K562 (cell line): ENCODE results near the gene TRIP6. TPM values are rescaled to one million over a fixed set of nuclear protein-coding genes. Genes with fewer than 3 reads are reported as not detected.

ENCODE experiments used
- ATAC-seq: fragments of 200-7000 bp; cut with Tn5 transposase; 3 replicates; pipeline ENCODE4 v1.9.1; 2020; ENCODE audit warnings: moderate library complexity
- BruUV-seq: library from RNA; stranded (reverse); fragments of 400-500 nt; replicated peaks from 2 replicates; lab custom pipeline; 2021; lab: Mats Ljungman, UMichigan
- CTCF ChIA-PET: fragments of 300-600 bp; formaldehyde crosslinking; extraction: SDS; loops from one replicate; lab custom pipeline; 2021; ENCODE audit warnings: low intra/inter-chr PET ratio; lab: Yijun Ruan, JAX
- POLR2A ChIA-PET: fragments of 300-600, 350-650 bp; sonication (Branson Sonifier 250); formaldehyde crosslinking; extraction: SDS; loops from one replicate; lab custom pipeline; 2021; ENCODE audit warnings: antibody characterized with exemption, inconsistent platforms; lab: Yijun Ruan, JAX
- DNase-seq, 4 experiments: peaks; one replicate each; pipeline versions ENCODE4 v3.0.0 to v3.0.0-alpha.2; 2011 to 2018; ENCODE audit warnings: low spot score in 3 of 4, mixed read lengths in 3 of 4; ENCODE audit errors: extremely low read depth in 1 of 4
- FAIRE-seq: peaks from 2 replicates; lab custom pipeline; 2011; peaks lifted over from hg19 to GRCh38; lab: Jason Lieb, UNC
- H2AFZ ChIP-seq: 2 replicates; pipeline ENCODE4 v1.6.0; 2011; ENCODE audit warnings: low read depth, low read length, control low read depth, inconsistent platforms
- H3K27ac ChIP-seq: fragments of 200-600 bp; 3 replicates; pipeline ENCODE4 v1.8.0; 2011; ENCODE audit warnings: low read depth, mild to moderate bottlenecking, control low read depth, inconsistent platforms, low read length, moderate library complexity, mixed read lengths; ENCODE audit errors: extremely low read depth
- H3K27me3 ChIP-seq, 2 experiments: fragments of 300-600 bp in 1 of 2; 2 replicates in 1 of 2; 3 replicates in 1 of 2; pipeline versions ENCODE4 v1.6.0 to v1.8.0; 2011; ENCODE audit warnings: inconsistent platforms in 2 of 2, low read length in 2 of 2, mild to moderate bottlenecking in 1 of 2, mixed read lengths in 1 of 2, moderate library complexity in 1 of 2; ENCODE audit not compliant: control insufficient read depth in 2 of 2, insufficient read depth in 2 of 2
- H3K36me3 ChIP-seq: fragments of 300-600 bp; 3 replicates; pipeline ENCODE4 v1.8.0; 2011; ENCODE audit warnings: mild to moderate bottlenecking, low read length, inconsistent platforms; ENCODE audit not compliant: control insufficient read depth, insufficient read depth
- H3K4me1 ChIP-seq, 2 experiments: fragments of 200-600 bp in 1 of 2; replicated peaks in 1 of 2; 2 replicates in 1 of 2; 3 replicates in 1 of 2; pipeline versions ENCODE4 v1.5.1 to v1.8.0; 2011; ENCODE audit warnings: inconsistent platforms in 2 of 2, low read length in 2 of 2, mild to moderate bottlenecking in 1 of 2, mixed read lengths in 1 of 2, moderate library complexity in 1 of 2; ENCODE audit not compliant: control insufficient read depth in 2 of 2, insufficient read depth in 2 of 2
- H3K4me2 ChIP-seq: 2 replicates; pipeline ENCODE4 v1.6.1; 2011; ENCODE audit warnings: low read length, control low read depth, inconsistent platforms, mixed read lengths; ENCODE audit not compliant: insufficient read depth
- H3K4me3 ChIP-seq: fragments of 200-600 bp; sonication (generic), shearing (Covaris generic); 2 replicates; pipeline ENCODE4 v1.5.1; 2016; ENCODE audit warnings: control low read depth, inconsistent platforms
- H3K79me2 ChIP-seq: fragments of 200-600 bp; 3 replicates; pipeline ENCODE4 v1.8.0; 2011; ENCODE audit warnings: low read length, inconsistent platforms; ENCODE audit not compliant: control insufficient read depth, insufficient read depth
- H3K9ac ChIP-seq, 2 experiments: 2 replicates each; pipeline versions ENCODE4 v1.6.0 to v1.6.1; 2011; ENCODE audit warnings: low read depth in 2 of 2, low read length in 2 of 2, control low read depth in 1 of 2, inconsistent platforms in 1 of 2, mild to moderate bottlenecking in 1 of 2, mixed read lengths in 1 of 2; ENCODE audit not compliant: insufficient read depth in 1 of 2
- H3K9me1 ChIP-seq: one replicate; pipeline ENCODE4 v1.6.0; 2011; ENCODE audit warnings: inconsistent platforms, mild to moderate bottlenecking, low read length, moderate library complexity; ENCODE audit not compliant: control insufficient read depth, insufficient read depth
- H3K9me3 ChIP-seq: replicated peaks from 2 replicates; pipeline ENCODE4 v1.5.1; 2011; ENCODE audit warnings: low read depth, low read length, inconsistent platforms; ENCODE audit not compliant: control insufficient read depth, insufficient read depth
- H4K20me1 ChIP-seq: replicated peaks from 2 replicates; pipeline ENCODE4 v1.6.1; 2011; ENCODE audit warnings: low read length, inconsistent platforms, mixed read lengths; ENCODE audit not compliant: control insufficient read depth, insufficient read depth
- CREBBP ChIP-seq: IDR thresholded peaks from one replicate; pipeline ENCODE4 v1.6.1; 2012; ENCODE audit warnings: low read depth, mild to moderate bottlenecking, control low read depth, inconsistent platforms, low read length
- WGBS: fragments of 100-300 bp; shearing (Covaris generic); methylation state at CpG from one replicate; pipeline ENCODE4 v1.1.6; 2016; ENCODE audit warnings: low coverage, mixed read lengths; ENCODE audit not compliant: insufficient coverage; ENCODE audit errors: missing lambda C conversion rate; 5-methylcytosine and 5-hydroxymethylcytosine counted together
- in situ Hi-C: fragments of 300-500 bp; cut with MboI; formaldehyde crosslinking; loops from 4 replicates; pipeline ENCODE4 v1.15.0; 2018; ENCODE audit warnings: inconsistent platforms, mixed read lengths
- intact Hi-C: fragments of 100-400 bp; cut with micrococcal nuclease; formaldehyde crosslinking; loops from 2 replicates; pipeline ENCODE4 v1.14.2; 2022
- polyA plus RNA-seq, 8 experiments: library from polyadenylated mRNA; depleted of rRNA in 4 of 8; stranded (reverse) in 5 of 8; unstranded in 3 of 8; fragments of >200 nt; fragmentation: Nextera tagmentation in 2 of 8; fragmentation: Illumina TruSeq in 1 of 8; extraction: Ambion mirVana in 2 of 8; extraction: Trizol in 1 of 8; gene quantifications; 2 replicates each; pipeline versions ENCODE4 v1.2.1 to v1.2.3, GENCODE V29; 2011 to 2014; ENCODE audit warnings: inconsistent platforms in 1 of 8, missing spikeins in 1 of 8
- total RNA-seq, 7 experiments: library from RNA; depleted of rRNA in 6 of 7; stranded (reverse); fragments of >200 nt in 6 of 7; fragmentation: Illumina TruSeq in 2 of 7; extraction: Trizol in 2 of 7; gene quantifications; 2 replicates each; pipeline versions ENCODE4 v1.2.1 to v1.2.3, GENCODE V29; 2011 to 2021; ENCODE audit warnings: low replicate concordance in 1 of 7
- TF ChIP-seq, protein P1 (sequence below), 2 experiments: IDR thresholded peaks in 1 of 2; conservative IDR thresholded peaks in 1 of 2; 2 replicates each; pipeline ENCODE4 v1.6.1; 2016; ENCODE audit warnings: low read depth in 2 of 2, mild to moderate bottlenecking in 1 of 2, missing compliant biosample characterization in 1 of 2, missing genetic modification characterization in 1 of 2, moderate library complexity in 1 of 2
- TF ChIP-seq, protein P2 (sequence below): fragments of 450-650 bp; IDR thresholded peaks from 2 replicates; pipeline ENCODE4 v1.6.1; 2016

Gene TRIP6
- total and polyA plus RNA-seq, 9 of the 15 experiments (the other 6 are each of a cell fraction or from before 2014, with no cell fraction given) = 5.9 to 141 (median 54.0) TPM

DNA sequence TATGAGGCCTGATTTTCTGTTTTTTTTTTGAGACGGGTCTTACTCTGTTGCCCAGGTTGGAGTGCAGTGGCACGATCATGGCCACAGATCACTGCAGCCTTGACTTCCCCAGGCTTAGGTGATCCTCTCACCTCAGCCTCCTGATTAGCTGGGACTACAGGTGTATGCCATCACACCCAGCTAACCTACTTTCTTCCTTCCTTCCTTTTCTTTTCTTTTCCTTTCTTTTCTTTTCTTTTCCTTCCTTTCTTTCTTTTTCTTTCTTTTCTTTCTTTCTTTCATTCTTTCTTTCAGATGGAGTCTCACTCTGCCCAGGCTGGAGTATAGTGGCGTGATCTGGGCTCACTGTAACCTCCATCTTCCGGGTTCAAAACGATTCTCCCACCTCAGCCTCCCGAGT is 11.5 kb downstream of the TRIP6 start (continued):
- no peak for TF ChIP-seq CREBBP

DNA sequence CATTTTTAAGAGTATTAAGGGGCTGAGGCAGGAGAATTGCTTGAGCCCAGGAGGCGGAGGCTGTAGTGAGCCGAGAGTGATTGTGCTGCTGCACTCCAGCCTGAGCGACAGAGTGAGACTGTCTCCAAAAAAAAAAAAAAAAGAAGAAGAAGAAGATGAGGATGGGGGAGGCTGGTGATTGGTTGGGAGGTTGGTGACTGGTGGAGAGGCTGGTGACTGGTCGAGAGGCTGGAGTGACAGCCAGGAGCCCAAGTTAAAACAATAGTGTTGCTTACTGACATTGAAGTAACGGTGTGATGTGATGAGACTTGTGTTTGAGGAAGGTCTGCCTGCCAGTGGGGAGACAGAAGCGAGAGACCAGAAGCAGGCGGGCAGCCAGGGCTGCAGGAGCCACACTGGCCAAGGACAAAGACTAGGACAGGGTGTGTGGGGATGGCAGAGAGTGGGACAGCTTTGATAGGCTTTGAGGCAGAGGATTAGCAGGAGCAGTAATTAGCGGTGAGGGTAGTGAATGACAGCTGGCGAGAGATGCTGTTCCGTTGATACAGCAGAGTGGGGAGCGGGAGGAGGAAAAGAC is 12.6 kb downstream of the TRIP6 start:
- WGBS = 91% methylated on average over 10 of the region's 11 CpGs
- BruUV-seq = no TSS peak

More for the DNA sequence above, 12.6 kb downstream of the TRIP6 start:
- POLR2A ChIA-PET = interaction anchor here (0.6 to 1.6 kb wide), 2 partner anchors 9 to 38 kb away, joined by 4 read pairs; partner anchors contain the start of gene UFSP1
- DNase-seq (peak in 3 of 4 experiments; percentile 21 to 60 (median 53)), ATAC-seq (no peak), FAIRE-seq (no peak)
- intact Hi-C loops (no loop called here), in situ Hi-C loops (no loop called here)
- no peak overlapping the region for H3K4me3 ChIP-seq
- peak overlapping the region in 1 of 2 experiments; percentile 79; a peak in 2 of 4 replicates for H3K9ac ChIP-seq
- H3K4me2 ChIP-seq = no peak overlapping the region
- no peak overlapping the region for H3K27ac ChIP-seq
- H3K4me1 ChIP-seq = peaks cover 11 to 39% of the 10 kb centered on the region in 2 experiments; a peak in 4 of 5 replicates
- TF ChIP-seq, protein P1, sequence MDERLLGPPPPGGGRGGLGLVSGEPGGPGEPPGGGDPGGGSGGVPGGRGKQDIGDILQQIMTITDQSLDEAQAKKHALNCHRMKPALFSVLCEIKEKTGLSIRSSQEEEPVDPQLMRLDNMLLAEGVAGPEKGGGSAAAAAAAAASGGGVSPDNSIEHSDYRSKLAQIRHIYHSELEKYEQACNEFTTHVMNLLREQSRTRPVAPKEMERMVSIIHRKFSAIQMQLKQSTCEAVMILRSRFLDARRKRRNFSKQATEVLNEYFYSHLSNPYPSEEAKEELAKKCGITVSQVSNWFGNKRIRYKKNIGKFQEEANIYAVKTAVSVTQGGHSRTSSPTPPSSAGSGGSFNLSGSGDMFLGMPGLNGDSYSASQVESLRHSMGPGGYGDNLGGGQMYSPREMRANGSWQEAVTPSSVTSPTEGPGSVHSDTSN (CRISPR knock-in tag; IDR thresholded peaks at IDR 0.05; ENCODE audit: low read depth) = no peak
- TF ChIP-seq, protein P1 (tag; conservative IDR thresholded peaks at IDR 0.05; ENCODE audit: low read depth) = no peak
- TF ChIP-seq, protein P2, sequence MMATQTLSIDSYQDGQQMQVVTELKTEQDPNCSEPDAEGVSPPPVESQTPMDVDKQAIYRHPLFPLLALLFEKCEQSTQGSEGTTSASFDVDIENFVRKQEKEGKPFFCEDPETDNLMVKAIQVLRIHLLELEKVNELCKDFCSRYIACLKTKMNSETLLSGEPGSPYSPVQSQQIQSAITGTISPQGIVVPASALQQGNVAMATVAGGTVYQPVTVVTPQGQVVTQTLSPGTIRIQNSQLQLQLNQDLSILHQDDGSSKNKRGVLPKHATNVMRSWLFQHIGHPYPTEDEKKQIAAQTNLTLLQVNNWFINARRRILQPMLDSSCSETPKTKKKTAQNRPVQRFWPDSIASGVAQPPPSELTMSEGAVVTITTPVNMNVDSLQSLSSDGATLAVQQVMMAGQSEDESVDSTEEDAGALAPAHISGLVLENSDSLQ = peak; percentile 78
- peaks cover 93% of the 10 kb centered on the region for H3K36me3 ChIP-seq
- CTCF ChIA-PET = no interaction called here
- peaks cover 18% of the 10 kb centered on the region; the same call in 1 of the 2 replicates for H4K20me1 ChIP-seq
- H3K9me3 ChIP-seq = no peaks in the 10 kb centered on the region
- H3K27me3 ChIP-seq = no peaks in the 10 kb centered on the region
- no peak overlapping the region for H2AFZ ChIP-seq
- H3K79me2 ChIP-seq = peaks cover 72% of the 10 kb centered on the region
- peaks cover 4% of the 10 kb centered on the region for H3K9me1 ChIP-seq
